NCI-H446 (cell line): ENCODE measurements around the gene BSG.
"Not testable (repeated sequence)": the region's sequence is repeated elsewhere in the genome, so short reads cannot be mapped to it uniquely, and the experiment has no call there.

ENCODE experiments used
- DNase-seq, 2 experiments: peaks; one replicate each; lab custom pipeline; 2025; lab: John Stamatoyannopoulos, UW

The BSG gene

GRCh38 chr19:588093-588740 is 15.8 kb downstream of the BSG start:
- DNase-seq: peak; percentile 82 to 96

DNA sequence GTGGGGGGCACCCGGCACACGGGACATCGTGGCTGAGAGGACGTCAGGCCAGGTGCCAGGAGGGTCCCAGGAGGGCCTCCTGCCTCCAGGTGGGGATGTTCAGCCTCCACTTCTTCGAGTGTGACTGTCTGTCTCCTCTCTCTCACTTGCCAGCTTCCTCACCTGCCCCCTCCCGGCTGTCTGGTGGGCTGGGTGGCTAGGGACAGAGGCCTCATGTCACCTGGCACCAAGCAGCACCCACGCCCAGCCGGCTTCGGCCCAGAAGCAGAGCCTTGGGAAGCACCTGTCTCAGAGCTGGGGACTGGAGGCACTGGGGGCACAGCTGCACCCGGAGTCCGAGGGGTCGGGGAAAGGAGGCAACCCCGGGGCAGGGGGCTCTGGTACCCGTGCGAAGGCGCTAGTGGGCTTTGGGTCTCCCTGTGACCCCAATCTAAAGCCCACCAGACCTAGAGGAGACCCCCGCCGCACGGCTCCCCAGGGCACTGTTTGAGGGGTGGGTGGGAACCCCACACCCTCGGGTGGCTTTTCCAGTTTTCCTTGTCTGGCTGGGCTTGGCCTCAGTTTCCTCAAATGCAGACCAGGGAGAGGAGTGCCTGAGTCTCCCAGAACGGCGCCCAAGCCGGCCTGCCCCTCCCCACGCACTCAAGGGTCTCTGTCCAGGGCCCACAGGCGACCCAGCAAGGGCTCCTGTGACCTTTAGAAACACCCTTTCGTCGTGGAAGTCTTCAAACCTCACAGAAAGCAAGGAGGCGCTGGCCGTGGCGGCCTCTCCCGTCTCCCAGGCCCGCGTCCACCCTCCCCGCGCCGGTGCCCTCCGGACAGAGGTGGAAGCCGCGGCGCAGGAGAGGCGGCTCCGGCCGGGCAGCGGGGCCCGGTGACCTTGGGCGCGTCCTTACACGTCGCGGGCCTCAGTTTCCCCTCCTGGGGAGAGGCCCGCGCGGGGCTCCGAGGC is 16.6 kb downstream of the BSG start:
- no peak for DNase-seq

- DNase-seq: no peak
These were observed 17.4 kb downstream of the BSG start, which contains the start of gene HCN2 for GRCh38 chr19:589693-590395. Gene HCN2 (plus strand): TSS chr19:589881. CDS start chr19:589946, 65 bp downstream.

GRCh38 chr19:590396-590745 is 18.0 kb downstream of the BSG start:
- peak in 1 of 2 experiments; percentile 56 for DNase-seq

GRCh38 chr19:590750-591098 is 18.3 kb downstream of the BSG start:
- no peak for DNase-seq

DNA sequence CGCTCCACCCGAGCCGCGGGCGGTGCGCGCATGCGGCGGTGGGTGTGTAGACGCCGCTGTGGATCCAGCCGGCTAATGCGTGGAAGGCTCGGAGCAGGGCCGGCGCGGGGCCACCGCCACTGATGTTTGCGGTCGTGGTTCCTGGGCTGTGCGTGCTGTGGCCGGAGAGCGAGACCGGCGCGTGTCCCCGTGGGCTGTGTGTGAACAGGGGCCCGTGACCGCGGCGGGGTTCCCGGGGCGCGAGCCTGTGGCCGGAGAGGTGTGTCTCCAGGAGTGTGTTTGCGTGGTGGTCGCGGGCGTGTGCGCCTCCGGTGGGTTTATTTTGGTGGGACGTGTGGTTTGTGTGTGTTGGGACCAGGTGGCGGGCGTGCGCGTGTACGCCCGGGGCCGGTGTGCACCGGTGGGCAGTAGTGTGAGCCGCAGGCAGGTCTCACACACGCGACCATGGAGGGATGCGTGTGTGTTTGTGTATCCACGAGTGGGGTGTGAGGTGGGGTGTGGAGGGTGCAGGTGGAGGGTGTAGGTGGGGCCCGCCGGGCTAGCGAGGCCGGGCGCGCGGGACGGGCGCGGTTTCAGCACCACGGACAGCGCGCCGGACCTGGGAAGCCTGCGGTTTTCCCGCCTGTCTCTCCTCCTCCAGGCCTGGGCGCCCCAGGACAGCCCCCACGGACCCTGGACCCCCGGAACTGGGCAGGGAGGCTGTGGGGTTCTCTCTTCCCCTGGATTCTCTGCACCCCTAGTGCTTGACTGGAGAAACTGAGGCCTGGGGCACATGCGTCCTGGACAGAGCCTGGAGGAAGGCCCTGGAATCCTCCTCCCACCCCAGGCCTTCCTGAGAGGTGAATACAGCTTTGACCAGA is 18.9 kb downstream of the BSG start:
- DNase-seq: no peak

DNA sequence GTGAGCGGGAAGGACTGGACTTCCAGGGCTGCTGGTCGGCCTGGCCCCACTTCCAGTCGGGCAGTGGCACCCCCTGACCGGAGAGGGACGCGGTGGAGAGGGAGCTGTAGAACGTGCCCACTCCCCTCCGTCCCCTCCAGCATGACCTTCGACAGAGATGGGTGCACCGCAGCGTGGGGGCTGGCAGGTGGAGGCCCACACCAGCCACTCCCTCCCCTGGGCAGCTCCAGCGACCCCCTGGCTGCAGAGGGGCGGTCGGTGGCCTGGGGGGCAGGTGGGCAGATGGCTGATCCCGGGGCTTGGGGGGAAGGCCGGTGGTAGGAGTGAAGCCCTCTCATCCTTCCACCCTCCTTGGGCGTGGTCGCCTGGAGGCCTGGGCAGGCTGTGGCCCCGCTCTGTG is 19.7 kb downstream of the BSG start:
- no peak for DNase-seq

DNA sequence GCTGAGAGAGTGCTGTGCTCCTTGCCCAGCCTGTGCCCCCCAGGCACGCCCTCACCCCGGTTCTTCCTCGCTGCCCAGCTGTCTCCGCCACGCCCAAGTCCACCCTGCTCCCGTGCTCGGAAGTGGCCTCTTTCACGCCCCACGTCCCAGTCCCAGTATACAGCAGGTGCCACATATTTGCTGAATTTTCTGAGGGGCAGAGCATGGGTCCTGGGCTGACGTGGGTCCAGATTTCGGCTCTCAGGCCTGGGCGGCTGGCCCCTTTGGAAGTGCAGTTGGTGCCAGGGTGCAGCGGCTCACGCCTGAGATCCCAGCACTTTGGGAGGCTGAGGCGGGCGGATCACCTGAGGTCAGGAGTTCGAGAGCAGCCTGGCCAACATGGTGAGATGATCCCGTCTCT is 20.7 kb downstream of the BSG start:
- no peak for DNase-seq

DNA sequence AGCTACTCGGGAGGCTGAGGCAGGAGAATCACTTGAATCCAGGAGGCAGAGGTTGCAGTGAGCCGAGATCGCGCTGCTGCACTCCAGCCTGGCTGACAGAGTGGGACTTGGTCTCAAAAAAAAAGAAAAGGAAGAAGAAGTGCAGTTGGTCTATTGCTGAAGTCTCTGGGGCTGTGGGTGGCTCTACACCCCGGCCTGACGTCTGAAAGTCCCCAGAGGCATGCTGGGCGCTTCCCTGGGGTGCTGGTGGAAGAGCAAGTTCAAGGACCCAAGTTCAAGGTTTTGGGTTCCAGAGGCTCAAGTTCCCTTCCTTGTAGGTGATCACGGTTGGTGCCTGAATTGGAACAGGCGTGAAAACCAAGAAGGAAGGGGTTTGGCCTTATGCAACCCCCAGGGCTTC is 21.1 kb downstream of the BSG start:
- DNase-seq: no peak

DNA sequence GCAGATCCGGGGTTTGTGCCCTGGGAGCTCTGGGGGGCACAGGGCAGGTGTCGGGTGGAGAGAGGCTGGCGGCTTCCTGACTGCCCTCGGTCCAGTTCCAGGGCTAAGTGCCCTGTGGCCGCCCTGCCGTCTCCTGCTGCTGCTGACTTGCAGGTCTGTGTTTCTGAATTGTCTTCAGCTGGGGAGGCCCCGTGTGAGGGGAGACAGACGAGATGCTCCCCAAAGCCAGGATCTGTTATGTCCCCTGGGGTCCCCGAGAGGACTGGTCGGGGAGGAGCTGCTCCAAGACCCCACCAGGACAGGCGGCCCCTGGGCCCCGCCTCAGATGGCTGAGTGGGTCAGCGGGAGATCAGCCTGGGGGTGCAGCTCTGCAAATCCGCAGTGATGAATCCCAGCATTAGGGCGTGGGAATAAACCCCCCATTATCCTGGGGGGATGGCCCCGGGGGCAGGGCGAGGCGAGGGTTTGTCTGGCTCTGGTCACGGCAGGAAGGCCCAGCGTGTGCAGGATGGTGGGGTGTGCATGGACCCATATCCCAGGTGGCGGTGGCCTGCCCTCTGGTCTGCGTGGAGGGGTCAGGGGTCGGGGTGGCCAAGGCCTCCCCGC is 22.0 kb downstream of the BSG start:
- no peak for DNase-seq

DNA sequence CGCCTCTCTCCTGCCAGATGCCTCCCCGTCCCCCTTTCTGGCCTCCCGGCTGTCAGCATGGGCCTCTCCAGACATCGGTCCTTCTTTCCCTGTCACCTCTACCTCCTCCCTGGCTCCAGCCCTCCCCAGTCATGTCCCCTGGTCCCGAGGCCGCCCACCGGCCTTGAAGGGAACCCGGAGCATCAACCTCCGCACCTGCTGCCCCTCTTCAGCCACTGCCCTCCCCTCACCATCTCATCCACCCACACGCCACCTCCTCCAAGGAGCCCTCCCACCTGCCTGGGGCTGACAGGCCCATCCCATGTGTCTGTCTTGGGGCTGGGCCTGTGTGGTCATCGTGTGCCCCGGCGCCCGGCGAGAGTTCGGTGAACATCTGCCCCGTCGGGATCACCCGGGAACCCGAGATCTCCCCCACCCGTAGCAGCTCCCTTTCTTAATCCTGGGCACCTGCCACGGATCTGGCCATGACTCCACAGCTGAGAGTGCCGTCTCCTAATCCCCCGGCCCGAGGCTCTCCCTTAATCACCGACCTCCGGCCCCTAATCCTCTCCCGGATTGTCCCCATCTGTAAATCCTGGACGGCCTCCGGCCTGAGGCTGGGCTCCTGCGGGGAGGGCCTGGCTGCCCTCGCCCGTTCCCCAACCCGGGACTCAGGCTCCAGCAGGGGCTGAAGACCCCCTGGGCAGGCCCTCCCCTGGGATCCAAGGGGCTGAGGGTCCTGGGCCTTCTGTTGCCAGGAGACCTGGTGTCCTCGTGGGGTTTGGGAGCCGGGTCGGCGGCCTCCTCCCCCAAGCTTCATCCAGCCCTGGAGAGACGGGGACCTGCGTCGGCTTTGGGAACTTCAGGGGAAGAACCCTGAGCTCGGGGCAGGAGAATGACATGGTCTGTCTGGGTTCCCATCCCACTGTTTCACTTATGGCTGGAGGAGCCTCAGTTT is 23.2 kb downstream of the BSG start:
- no peak for DNase-seq

DNA sequence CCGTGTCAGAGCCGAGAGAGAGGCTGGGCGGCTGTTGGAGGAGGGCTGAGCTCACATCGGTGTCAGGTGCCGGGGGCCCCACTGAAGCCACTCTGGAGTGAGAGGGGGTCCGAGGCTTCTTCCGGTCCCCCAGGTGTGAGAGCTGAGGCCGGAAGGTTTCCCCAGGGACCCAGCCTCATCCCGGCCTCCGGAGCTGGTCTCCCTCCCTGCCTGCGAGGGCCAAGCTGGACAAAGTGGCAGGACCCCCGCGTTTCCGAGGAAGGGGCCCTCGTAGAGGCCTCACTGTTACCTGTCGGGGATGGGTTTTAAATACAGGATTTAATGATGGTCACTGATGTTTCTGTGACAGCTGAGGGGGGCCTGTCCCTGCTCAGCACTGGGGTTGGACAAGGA is 23.9 kb downstream of the BSG start:
- no peak for DNase-seq

GRCh38 chr19:597406-598315 is 25.3 kb downstream of the BSG start:
- DNase-seq: no peak

- no peak for DNase-seq
These were observed 28.9 kb downstream of the BSG start for GRCh38 chr19:601310-601709.

DNA sequence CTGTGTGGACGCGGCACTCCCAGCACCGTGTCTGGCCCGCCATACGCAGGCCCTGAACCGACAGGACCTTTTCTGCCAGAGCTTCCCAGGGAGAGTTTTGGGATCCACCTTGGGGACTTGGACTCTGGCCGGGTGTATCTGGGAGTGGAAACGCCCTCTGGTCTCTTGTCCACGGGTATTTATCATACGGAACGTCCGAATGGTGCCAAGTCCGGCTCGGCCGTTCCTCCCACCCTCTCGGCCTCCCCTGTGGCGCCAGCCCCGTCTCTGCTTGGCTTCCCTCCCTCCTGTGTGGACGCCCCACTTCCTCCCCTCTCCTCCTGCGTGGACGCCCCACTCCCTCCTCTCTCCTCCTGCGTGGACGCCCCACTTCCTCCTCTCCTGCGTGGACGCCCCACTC is 29.4 kb downstream of the BSG start:
- DNase-seq: no peak

DNA sequence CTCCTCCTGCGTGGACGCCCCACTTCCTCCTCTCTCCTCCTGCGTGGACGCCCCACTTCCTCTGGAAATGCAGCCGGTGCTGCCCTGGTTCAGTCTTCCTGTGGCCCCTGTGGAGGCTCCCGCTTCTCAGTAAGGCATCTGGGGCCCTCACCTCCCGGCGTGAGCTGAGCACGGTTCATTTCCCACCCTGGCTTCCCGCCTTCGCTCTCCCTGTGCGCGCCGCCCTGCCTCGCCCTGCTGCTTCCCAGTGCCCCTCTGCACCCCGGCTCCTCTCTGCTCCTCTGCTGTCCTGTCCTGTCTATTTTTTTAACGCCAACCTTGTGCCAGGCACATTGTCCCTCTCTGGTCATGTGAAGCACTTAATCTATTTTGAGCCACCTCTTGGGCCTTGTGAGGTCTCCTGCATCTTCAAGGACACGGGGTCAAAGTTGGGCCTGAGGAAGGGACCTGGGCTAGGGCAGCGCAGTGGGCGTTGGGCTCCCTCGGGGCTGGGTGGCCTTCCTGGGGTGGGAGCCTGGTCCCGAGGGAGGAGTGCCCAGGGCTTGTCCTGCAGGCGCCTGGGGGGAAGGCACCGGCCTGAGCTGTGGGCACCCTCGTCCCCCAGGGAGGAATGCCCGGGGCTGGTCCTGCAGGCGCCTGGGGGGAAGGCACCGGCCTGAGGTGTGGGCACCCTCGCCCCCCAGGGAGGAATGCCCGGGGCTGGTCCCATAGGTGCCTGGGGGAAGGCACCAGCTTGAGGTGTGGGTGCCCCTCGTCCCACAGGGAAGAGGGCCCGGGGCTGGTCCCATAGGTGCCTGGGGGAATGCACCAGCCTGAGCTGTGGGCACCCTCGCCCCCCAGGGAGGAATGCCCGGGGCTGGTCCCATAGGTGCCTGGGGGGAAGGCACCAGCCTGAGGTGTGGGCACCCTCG is 30.2 kb downstream of the BSG start:
- no peak for DNase-seq

GRCh38 chr19:603302-603639 is 30.9 kb downstream of the BSG start:
- DNase-seq: not testable (repeated sequence)

DNA sequence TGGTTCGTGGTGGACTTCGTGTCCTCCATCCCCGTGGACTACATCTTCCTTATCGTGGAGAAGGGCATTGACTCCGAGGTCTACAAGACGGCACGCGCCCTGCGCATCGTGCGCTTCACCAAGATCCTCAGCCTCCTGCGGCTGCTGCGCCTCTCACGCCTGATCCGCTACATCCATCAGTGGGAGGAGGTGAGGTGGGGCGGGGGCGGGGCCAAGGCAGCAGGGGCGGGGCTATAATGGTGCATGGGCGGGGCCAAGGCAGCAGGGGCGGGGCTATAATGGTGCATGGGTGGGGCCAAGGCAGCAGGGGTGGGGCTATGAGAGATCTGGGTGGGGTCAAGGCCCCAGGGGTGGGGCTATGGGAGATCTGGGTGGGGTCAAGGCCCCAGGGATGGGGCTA is 31.4 kb downstream of the BSG start:
- DNase-seq: not testable (repeated sequence)
